Occipital lobe (tissue), 2 donors: Measurements from ENCODE around the gene AHCTF1. TPM values are rescaled to one million over a fixed set of nuclear protein-coding genes. Genes with fewer than 3 reads are reported as not detected.
"Not testable (repeated sequence)": the region's sequence is repeated elsewhere in the genome, so short reads cannot be mapped to it uniquely, and the experiment has no call there.

ENCODE experiments used
- DNase-seq: peaks from one replicate; lab custom pipeline; 2025; lab: John Stamatoyannopoulos, UW
- total RNA-seq: library from RNA; depleted of rRNA; stranded (reverse); fragments of >200 nt; gene quantifications from one replicate; pipeline ENCODE4 v1.2.3, GENCODE V29; 2014

Gene AHCTF1
- total RNA-seq, 1 donor from 2014 or later: 48.2 TPM

DNA sequence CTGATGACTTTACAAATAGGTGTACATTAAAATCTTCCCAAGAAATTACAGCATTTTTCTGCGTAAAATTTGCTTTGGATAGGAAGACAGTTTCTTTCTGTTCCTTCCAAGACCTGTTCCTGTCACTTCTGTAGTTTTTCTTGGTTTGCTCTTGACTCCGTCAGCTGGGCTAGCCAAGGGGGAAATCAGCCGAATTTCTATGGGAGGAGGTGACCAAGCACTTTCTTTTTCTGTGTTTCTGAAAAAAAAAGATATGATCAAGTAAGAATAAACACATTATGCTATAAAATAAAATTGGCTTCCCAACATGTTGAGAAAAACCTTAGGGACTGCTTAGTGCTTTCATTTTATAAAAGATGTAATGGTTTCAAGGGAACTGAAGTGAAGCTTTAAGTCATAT, 91.0 kb downstream of the AHCTF1 start:
- not testable (repeated sequence) for DNase-seq

DNA sequence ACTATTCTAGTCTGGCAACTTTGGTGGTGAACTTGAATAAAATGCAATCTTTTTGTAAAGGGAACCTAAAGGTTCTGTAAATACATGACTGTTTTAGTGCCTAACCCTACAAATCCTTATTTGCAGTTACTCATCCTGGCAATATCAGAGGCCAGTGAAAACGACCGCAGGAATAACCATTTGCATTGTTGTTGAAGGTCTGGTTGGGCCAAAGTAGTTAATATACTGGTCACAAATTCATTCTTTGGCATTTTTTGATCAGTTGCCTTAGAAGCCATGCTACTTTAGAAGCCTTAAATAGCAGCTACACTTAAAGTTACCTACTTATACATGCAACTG, 93.7 kb downstream of the AHCTF1 start:
- no peak for DNase-seq

DNA sequence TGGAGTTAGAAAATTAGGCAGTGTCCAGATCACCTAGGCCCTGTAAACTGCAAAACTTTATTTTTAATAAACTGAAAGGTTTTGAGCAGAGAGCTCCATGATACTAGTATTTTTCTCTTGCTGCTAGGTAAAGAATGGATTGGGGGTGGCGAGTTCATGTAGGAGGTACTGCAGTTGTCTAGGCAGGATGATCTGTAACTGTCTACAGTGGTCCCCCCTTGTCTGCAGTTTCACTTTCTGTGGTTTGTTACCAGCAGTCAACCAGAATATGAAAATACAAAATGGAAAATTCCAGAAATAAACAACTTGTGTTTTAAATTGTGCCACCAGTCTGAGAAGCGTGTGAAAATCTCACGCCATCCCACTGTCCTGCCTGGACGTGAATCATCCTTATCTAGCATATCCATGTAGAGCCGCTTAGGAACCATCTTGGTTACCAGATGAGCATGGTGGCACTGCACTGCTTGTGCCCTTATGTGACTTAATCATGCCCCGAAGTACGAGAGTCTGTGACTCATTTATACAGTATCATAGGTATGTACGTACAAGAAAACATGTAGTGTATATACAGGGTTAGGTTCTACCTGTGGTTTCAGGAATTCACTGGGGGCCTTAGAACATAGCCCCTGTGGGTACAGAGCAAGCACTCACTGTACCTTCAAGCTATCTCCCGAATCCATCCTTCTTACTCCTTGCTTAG, 94.2 kb downstream of the AHCTF1 start:
- no peak for DNase-seq

DNA sequence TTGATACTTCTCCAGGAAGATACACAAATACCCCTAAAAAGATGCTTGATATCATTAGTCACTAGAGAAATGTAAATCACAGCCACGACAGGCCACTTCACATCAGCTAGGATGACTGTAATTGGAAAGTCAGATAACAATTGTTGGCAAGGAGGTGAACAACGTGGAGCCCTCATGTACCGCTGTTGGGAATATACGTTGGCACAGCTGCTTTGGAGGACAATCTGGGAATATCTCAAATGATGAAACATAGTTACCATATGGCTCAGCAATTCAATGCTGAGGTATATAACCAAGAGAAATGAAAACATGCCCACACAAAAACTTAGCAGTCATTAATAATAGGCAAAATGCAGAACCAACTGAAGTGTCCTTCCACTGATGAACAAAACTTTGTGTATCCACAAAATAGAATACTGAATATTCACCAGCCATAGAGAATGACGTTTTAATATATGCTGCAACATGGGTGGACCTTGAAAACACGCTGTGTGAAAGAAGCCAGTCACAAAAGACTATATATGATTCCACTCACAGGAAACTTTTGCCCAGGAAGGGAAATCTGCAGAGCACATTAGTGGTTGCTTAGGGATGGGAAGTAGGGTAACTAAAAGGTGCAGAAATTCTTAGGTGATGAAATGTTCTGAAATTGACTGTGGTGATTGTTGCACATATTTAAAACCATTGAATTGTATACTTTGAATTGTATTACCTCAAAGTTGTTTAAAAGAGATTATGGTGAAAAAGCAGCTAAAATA, 95.4 kb downstream of the AHCTF1 start:
- no peak for DNase-seq

DNA sequence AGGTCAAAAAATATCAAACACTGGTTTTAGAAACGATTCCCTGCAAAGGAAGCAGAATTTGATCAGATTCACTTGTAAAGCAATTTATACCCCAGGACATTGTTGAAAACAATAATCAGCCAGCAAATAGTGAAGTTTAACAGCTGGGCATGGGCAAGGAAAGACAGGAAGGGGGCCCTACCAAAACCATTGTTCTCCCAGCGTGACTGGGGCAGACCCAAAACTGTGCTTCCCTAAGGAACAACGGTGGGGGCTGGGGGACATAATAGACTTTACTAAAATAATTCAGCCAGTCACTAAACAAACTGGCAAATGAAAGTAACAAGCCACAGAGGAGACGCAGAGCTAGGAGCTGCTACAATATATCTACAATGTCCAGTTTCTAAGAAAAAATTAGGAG, 100.2 kb downstream of the AHCTF1 start:
- no peak for DNase-seq

DNA sequence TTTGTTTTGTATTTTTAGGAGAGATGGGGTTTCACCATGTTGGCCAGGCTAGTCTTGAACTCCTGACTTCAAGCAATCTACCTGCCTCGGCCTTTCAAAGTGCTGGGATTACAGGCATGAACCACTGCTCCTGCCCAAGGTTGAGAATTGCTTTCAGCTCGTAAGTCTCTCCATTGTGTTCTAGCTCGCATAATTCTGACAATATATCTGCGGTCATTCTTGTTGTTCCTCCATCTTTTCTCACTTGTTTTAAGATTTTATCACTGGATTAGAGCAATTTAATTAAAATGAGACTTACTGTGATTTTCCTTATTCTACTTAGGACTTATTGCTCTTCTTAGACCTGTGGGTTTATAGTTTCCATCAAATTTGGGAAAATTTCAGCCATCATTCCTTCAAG, 102.9 kb downstream of the AHCTF1 start:
- no peak for DNase-seq

DNA sequence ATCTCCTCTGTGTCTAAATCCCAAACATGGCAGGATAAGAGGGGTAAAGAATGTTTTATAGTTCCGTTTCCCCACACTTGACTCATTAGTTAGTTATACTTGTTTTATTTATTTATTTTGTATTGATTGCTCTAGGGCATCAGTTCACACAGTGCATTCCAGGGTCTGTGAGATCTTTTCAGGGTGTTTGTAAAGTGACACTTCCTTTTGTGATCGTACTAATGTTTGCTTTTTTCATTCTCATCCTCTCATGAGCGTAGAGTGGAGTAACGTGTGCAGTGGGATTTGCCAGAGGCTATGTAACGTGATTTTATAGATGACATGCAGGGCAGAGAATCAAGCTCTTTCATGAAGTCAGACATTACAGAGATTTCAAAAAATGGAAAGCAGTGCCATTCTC, 104.4 kb downstream of the AHCTF1 start:
- DNase-seq: no peak

DNA sequence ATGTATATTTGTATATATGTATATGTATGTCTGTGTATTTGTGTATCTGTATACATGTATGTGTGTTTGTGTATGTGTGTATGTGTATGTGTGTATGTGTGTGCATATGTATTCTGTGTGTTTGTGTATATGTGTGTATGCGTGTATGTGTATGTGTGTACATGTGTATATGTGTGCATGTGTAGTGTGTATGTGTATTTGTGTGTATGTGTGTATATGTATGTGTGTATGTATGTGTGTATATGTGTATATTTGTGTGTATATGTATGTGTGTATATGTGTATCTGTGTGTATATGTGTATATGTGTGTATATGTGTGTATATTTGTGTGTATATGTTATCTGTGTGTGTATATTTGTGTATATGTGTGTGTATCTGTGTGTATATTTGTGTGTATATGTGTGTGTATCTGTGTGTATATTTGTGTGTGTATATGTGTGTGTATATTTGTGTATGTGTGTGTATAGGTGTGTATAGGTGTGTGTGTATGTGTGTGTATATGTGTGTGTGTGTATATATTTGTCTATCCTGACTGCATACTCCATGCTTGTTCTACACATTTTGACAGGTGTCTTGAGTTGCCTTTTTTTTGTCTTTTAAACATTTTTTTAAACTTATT, 106.1 kb downstream of the AHCTF1 start:
- no peak for DNase-seq

DNA sequence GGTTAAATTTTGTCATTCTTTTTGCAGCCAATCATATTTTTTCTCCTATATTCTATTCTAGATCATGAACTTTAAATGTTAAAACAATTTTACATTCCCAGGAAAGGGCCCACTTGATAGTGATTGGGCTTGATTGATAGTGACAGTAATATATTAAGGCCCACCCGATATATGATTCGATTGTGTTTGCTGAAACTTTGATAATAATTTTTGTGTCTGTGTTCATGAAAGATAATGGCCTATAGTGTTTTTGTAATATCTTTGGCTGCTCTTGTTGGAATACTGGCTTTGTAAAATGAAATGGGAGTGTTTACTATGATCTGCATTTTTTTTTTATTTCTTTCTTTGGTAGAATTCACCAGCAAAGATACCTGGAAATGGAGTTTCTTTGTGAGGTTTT, 107.2 kb downstream of the AHCTF1 start:
- no peak for DNase-seq

DNA sequence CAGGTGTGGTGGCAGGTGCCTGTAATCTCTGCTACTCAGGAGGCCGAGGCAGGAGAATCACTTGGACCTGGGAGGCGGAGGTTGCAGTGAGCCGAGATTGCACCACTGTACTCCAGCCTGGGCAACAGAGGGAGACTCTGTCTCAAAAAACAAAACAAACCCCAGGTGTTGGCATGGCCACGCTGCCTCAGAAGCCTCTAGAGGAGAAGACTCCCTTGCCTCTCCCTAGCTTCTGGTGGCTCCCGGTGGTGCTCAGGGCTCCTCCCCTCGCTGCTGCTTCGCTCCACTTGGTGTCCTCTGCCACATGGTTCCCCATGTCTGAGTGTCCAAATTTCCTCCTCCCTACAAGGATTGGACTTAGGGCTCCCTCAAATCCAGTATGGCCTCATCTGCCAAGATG, 109.6 kb downstream of the AHCTF1 start:
- not testable (repeated sequence) for DNase-seq

DNA sequence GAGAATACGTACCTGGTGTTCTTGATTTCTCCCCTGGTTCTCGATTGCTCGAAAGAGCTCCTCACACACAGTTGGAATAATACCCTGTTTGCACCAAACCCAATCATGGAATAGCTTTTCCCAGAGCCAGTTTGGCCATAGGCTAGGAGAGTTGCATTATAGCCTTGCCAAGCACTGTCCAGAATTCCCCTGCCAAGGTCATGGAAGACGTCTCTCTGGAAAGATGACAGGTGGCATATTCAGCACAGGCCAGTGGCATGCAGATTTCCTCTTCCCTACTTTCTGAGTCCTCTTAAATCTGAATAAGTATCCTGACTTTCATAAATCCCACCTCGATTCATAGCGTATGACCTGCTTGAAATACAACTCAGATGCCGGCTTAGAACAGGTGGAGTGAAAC, 111.1 kb downstream of the AHCTF1 start:
- DNase-seq: no peak

DNA sequence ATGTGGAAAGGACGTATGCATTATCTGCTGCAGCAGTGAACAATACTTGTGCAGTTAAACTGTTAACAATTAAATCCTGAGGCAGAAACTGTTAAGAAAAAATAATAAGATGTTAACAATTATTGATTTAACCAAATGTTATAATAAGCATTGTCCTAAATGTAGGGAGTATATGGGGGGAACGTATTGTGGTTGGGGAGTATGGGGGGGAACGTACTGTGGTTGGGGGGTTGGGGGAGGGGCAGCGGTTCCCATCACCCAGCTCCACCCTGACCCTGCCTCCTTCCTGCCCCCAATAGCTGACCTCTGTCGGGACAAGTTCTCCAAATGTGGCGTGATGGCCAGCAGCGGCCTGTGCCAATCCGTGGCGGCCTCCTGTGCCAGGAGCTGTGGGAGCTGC, 114.0 kb downstream of the AHCTF1 start:
- not testable (repeated sequence) for DNase-seq

DNA sequence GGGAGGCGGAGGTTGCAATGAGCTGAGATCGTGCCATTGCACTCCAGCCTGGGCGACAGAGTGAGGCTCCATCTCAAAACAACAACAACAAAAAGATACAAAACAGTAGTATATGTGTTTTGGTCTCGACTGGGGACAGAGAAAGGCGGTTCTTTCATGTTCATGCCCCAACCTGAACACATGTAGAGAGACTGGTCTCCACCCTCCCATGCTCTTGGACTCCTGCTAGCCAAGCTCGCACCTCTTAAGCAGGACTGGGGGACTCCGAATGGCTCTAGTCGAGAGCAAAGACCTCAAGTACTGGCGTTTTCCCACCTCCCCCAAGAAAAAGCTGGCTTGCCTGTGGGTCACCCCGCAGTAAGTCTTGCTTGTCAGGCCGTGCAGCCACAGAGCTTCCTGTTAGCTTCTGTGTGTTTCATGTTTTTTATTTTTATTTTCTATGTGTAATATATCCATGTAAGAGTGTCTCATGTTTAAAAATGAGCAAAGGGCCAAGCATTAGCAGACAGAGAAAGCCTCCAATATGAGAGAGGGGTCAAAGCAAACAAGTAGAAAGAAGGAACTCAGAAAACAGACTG, 116.0 kb downstream of the AHCTF1 start:
- DNase-seq: no peak

DNA sequence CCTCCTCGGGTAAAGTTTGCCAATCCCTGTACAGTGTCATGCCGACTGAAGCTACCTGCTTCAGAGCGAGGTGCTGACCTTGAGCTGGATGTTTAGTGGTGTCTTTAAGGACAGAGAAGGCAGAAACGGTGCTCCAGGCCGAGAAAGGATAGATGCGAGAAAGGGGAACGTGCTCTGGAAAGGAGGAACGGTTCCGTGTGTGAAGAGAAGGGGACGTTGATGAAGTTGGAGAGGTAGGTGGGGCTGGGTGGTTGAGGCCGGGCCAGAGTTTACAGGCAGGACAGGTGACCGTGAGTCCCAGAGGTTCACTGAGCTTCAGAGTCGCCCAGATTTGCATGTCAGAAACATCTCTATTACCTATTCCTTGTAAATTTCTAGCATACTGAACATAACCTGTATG, 116.9 kb downstream of the AHCTF1 start:
- no peak for DNase-seq

DNA sequence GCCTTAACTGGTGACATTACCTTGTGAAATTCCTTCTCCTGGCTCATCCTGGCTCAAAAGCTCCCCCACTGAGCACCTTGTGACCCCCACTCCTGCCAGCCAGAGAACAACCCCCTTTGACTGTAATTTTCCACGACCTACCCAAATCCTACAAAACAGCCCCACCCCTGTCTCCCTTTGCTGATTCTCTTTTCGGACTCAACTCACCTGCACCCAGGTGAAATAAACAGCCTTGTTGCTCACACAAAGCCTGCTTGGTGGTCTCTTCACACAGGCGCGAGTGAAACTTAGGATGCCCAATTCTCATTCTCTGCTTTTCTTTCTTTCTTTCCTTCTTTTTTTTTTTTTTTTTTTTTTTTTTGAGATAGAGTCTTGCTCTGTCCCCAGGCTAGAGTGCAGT, 118.4 kb downstream of the AHCTF1 start:
- not testable (repeated sequence) for DNase-seq

DNA sequence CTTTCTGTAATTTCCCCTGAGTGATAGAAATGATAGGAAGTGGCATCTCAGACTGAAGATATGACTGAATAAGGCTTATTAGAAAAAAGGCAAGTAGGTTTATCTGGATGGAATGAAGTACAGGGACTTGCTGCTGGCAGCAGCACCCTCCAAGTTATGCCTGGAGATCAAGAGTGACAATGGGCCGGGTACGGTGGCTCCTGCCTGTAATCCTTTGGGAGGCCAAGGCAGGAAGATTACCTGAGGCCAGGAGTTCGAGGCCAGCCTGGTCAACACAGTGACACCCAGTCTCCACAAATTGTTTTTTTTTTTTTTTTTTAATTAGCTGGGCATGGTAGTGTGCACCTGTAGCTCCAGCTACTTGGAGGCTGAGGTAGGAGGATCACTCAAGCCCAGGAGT, 119.8 kb downstream of the AHCTF1 start:
- no peak for DNase-seq

DNA sequence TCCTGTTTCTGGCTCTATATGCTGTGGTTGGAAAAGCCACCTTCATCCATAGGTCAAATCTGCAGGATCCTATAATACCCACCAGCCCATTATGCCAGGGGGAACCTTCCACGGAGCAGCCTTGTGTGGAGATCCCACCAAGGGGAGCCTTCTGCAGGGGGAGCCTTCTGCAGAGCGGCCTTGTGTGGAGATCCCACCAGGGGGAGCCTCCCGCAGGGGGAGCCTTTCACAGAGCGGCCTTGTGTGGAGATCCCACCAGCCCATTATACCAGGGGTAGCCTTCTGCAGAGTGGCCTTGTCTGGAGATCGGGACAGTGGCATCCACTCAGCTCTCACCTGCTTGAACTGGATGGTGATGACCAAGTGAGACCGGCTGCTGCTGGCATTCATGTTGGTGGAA, 122.3 kb downstream of the AHCTF1 start:
- DNase-seq: no peak

DNA sequence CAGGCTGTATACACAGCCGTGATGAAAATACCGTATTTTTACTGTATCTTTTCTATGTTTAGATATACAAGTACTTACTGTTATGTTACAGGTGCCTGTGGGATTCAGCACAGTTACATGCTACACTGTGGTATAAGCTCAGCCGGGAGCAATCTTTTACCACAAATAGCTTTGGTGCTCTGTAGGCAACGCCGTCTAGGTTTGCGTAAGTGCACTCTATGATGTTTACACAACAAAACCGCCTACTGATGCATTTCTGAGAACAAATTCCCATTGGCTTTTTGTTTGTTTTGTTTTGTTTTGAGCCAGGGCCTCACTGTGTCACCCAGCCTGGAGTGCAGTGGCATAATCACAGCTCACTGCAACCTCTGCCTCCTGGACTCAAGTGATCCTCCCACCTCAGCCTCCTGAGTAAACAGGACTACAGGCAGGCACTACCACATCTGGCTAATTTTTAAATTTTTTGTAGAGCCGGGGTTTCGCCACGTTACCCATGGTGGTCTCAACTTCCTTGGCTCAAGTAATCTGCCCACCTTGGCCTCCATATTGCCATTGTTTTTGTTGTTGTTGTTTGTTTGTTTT, 126.5 kb downstream of the AHCTF1 start:
- DNase-seq: no peak

DNA sequence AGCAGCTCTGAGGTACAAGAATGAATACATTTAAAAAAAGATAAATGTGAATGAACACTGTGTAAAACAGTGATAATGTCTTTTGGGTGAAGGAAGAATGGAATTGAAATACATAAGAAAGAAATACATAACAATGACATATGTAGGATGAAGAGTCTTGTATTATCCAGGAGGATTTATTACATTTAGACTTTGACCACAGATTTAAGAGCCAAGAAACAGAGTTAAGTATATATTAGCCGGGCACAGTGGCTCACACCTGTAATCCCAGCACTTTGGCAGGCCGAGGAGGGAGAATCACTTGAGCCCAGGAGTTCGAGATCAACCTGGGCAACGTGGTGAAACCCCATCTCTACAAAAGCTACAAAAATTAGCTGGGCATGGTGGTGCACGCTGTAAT, 127.9 kb downstream of the AHCTF1 start:
- DNase-seq: no peak

DNA sequence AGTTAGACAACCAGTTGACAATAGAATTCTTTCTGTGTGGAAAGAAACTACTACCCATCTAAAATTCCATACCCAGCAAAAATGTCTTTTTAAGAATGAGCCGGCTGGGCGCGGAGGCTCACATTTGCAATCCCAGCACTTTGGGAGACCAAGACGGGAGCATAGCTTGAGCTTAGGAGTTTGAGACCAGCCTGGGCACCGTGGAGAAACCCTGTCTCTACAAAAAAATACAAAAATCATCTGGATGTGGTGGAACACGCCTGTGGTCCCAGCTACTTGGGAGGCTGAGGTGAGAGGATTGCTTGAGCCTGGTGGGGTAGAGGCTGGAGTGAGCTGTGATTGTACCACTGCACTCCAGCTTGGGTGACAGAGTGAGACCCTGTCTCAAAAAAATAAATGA, 128.4 kb downstream of the AHCTF1 start:
- no peak for DNase-seq

DNA sequence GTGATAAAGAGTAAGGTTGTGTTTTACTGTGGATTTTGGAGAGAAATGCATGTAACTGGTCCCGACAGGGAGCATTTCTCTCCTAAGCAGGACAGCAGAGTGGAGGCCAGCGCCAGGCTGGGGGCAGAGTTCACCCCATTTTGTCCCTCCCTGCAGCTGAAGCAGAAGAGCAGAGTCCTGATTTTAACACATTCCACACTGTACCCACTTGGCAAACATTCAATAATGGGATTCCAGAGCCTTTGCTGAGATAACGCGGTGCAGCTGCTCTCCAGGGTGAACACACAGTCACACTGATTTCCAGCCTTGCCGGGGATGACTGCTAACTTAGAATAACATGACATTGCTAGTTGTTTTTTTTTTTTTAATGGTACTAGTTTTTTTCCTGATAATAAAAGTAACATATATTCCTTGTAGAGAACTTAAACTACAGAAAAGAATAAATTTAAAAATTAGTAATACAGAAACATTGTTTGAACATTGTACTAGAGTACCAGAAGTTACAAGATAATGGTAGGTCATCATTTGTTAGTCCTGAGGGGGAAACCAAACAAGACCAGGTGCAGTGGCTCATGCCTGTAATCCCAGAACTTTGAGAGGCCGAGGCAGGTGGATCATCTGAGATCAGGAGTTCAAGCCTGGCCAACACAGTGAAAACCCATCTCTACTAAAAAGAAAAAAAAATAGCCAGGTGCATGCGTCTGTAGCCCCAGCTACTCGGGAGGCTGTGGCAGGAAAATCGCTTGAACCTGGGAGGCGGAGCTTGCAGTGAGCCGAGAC, 130.3 kb downstream of the AHCTF1 start:
- DNase-seq: no peak
